Stimulated activated CD8-positive, alpha-beta memory T cell treated with anti-CD3 and anti-CD28 coated beads, Interleukin-15, amount 100 ng/mL, for 48 hours (primary cell): Measurements from ENCODE around the gene MTMR1.

Experiments used
- DNase-seq, 2 donors: peaks; one replicate each; pipeline ENCODE4 v3.0.0-alpha.2; 2020; ENCODE audit warnings: low read depth in 2 of 2

The MTMR1 gene

GRCh38 chrX:150779385-150779784 is 86.2 kb downstream of the MTMR1 start:
- no peak for DNase-seq

- DNase-seq: no peak
Observed at GRCh38 chrX:150781677-150782076, 88.5 kb downstream of the MTMR1 start.

GRCh38 chrX:150790021-150790420 is 96.8 kb downstream of the MTMR1 start:
- DNase-seq: no peak

- DNase-seq: no peak
Observed at GRCh38 chrX:150792949-150793527, 99.8 kb downstream of the MTMR1 start.

- no peak for DNase-seq
Observed at GRCh38 chrX:150805736-150806135, 112.5 kb downstream of the MTMR1 start.

GRCh38 chrX:150806827-150807226 is 113.6 kb downstream of the MTMR1 start:
- no peak for DNase-seq

- no peak for DNase-seq
Observed at GRCh38 chrX:150813922-150814321, 120.7 kb downstream of the MTMR1 start.
